NB4 (cell line): ENCODE measurements around the gene RNASEH2A.

Experiments used
- DNase-seq: peaks from one replicate; pipeline ENCODE4 v3.0.0; 2010; ENCODE audit warnings: low read depth
- H3K4me3 ChIP-seq: one replicate; pipeline ENCODE4 v1.5.1; 2011; ENCODE audit warnings: mild to moderate bottlenecking, low read depth, low read length, moderate library complexity
- MYC ChIP-seq: IDR thresholded peaks from 2 replicates; pipeline ENCODE4 v1.6.1; 2011; ENCODE audit warnings: low read depth, low read length
- POLR2A ChIP-seq: IDR thresholded peaks from 2 replicates; pipeline ENCODE4 v1.6.1; 2011; ENCODE audit warnings: mild to moderate bottlenecking; ENCODE audit not compliant: insufficient read length; ENCODE audit errors: extremely low read depth
- TF ChIP-seq, protein P1 (sequence below): IDR thresholded peaks from 2 replicates; pipeline ENCODE4 v1.6.1; 2011; ENCODE audit warnings: low read depth, low read length
- TF ChIP-seq, protein P2 (sequence below): IDR thresholded peaks from one replicate; pipeline ENCODE4 v1.5.1; 2012; ENCODE audit warnings: low read depth, low read length

RNASEH2A gene

DNA sequence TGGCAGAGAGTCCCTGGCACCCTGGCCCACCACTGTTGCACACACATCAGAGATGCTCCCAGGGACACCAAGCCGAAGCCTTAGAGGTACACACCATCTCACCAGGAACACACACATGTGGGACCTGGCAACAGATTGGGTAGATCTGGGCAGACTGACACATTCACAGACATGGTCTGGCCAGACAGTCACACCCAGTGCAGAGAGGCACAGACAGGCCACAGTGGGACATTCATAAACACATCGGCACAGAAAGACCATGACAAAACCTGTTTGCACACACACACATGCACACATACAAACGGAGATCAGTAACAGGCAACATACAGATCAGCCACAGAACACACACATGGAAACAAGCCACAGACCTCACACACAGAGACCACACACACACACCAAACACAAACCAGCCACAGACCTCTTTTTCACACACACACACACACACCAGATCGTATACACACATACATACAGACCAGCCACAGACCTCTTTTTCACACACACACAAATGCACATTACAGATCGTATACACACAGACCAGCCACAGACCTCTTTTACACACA, 21.4 kb upstream of the RNASEH2A start:
- no peak overlapping the region for H3K4me3 ChIP-seq
- TF ChIP-seq POLR2A (no peak), MYC (no peak)
- TF ChIP-seq, protein P1, sequence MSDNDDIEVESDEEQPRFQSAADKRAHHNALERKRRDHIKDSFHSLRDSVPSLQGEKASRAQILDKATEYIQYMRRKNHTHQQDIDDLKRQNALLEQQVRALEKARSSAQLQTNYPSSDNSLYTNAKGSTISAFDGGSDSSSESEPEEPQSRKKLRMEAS = no peak
- TF ChIP-seq, protein P2, sequence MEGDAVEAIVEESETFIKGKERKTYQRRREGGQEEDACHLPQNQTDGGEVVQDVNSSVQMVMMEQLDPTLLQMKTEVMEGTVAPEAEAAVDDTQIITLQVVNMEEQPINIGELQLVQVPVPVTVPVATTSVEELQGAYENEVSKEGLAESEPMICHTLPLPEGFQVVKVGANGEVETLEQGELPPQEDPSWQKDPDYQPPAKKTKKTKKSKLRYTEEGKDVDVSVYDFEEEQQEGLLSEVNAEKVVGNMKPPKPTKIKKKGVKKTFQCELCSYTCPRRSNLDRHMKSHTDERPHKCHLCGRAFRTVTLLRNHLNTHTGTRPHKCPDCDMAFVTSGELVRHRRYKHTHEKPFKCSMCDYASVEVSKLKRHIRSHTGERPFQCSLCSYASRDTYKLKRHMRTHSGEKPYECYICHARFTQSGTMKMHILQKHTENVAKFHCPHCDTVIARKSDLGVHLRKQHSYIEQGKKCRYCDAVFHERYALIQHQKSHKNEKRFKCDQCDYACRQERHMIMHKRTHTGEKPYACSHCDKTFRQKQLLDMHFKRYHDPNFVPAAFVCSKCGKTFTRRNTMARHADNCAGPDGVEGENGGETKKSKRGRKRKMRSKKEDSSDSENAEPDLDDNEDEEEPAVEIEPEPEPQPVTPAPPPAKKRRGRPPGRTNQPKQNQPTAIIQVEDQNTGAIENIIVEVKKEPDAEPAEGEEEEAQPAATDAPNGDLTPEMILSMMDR = no peak
- peak; percentile 25 for DNase-seq

DNA sequence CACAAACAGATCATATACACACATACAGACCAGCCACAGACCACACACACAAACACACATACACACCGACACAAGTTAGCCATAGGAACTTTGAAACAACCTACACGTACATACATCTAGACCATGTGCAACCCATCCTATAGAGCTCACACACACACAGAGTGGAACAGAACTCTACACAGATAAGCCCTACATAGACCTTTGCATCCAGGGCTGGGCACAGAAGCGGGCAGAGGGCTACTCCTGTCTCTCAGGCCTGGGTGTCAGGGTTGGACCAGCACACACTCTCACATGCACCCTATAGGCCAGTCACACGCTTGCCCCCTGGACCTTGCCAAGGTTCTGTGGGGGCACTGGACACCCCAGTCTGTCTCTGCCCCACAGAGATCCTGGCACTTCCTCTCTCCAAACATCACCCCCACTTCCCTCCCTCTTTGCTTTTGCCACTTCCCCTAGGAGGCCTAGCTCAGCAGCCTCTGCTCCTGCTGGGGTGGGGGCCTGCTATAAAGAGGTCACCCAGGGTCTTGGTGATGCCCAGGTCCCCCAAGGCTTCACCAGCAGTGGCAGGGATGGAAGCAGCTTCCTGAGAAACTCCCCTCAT, 20.9 kb upstream of the RNASEH2A start:
- peak; percentile 78 for DNase-seq
- TF ChIP-seq, protein P1 = 0 out of 2 replicates have a peak, but pooled peaks have one; percentile 18
- peak; percentile 37; the same call in 1 of the 2 replicates for TF ChIP-seq MYC
- no peak for TF ChIP-seq POLR2A
- H3K4me3 ChIP-seq = no peak overlapping the region

DNA sequence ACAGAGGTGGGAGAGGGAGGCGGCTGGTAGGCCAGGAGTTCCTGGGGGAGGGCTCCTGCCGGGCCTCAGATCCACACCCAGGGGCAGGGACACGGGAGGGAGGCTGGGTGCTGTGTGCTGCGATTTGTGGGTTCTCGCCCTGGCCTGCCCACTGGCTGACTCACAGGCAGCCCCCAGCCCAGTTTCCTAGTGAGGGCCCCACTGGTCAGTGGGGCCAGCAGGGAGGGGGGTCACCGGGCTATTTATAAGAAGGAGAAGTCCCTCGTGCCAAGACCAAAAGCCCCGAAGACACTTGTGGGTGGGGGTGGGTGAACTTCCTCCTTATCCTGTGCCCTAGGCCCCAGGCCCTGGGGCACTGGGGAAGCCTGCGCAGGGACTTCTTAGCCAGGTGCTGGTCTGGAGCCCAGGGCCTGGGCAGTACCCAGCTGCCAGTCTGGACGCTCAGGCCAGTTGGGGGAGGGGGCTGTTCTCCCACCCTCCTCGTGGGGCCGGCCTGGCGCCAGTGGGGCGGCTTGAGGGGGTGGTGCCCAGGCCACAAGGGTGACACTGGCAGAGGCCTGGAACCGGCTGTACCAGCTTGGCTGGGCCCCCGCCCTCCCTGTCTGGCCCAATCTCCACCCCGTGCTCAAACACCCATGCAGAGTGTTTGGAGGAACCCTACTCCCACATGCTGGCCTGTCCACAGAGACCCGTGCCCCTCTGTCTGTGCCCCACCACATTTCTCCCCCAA, 20.1 kb upstream of the RNASEH2A start:
- peak; percentile 88 for DNase-seq
- H3K4me3 ChIP-seq = no peak overlapping the region
- TF ChIP-seq, protein P1 = no peak; the same call in 1 of the 2 replicates
- TF ChIP-seq MYC = 0 out of 2 replicates have a peak, but pooled peaks have one; percentile 19

DNA sequence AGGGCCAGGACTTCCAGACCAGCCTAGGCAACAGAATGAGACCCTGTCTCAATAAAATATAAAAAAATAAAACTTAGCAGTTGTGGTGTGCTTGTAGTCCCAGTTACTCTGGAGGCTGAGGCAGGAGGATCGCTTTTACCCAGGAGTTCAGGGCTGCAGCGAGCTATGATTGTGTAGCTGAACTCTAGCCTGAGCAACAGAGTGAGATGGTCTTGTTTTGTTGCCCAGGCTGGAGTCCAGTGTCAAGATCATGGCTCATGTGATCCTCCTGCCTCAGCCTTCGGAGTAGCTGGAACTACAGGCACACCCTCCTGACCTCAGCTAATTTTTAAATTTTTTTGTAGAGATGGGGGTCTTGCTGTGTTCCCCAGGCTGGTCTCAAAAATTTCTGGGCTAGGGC, 19.4 kb upstream of the RNASEH2A start:
- no peak for DNase-seq
- no peak overlapping the region for H3K4me3 ChIP-seq
- TF ChIP-seq, protein P1 = no peak
- TF ChIP-seq MYC (no peak), POLR2A (no peak)
- TF ChIP-seq, protein P2 = no peak

DNA sequence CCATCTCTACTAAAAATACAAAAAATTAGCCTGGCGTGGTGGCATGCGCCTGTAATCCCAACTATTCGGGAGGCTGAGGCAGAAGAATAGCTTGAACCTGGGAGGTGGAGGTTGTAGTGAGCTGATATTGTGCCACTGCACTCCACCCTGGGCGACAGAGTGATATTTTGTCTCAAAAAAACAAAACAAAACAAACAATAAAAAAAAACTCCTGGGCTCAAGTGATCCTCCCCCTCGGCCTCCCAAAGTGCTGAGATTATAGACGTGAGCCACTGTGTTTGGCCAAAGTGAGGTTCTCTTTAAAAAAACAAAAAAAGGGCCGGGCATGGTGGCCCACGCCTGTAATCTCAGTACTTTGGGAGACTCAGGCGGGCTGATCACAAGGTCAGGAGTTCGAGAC, 18.9 kb upstream of the RNASEH2A start:
- no peak overlapping the region for H3K4me3 ChIP-seq
- no peak for DNase-seq
- no peak for TF ChIP-seq MYC
- no peak for TF ChIP-seq POLR2A
- TF ChIP-seq, protein P2 = no peak
- TF ChIP-seq, protein P1 = no peak

DNA sequence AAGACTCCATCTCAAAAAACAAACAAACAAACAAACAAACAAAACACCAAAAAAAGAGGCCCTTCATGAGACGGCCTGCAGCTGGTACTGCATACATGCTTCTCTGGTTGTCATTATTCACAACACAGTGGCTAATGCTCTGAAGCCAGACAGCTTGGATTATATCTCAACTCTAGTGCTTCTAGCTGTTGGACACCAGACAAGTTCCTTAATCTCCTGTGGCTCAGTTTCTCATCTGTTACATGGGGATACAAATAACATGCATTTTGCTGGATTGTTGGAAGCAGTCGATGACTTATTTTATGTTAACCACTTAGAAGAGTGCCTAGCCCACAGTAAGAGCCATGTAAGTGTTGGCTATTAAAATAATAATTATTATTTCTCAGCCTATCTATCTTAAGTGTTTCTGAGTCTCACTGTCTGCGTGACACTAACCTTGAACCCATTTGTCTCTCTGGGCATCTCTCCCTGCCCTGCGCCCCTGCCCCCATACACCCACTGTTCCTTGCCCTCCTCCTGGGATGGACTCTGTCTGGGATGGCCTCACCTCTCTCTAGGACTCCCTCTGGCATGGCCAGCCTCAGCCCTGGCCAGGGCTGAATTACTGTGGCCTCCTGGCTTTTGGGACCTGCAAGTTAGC, 18.2 kb upstream of the RNASEH2A start:
- peak; percentile 27 for DNase-seq
- no peak overlapping the region for H3K4me3 ChIP-seq
- no peak for TF ChIP-seq MYC
- TF ChIP-seq, protein P2 = no peak
- TF ChIP-seq, protein P1 = no peak
